K562 (cell line): ENCODE results near the gene TMEM273. TPM values are rescaled to one million over a fixed set of nuclear protein-coding genes. Genes with fewer than 3 reads are reported as not detected.
A peak's percentile ranks its signal among the peaks of the same experiment; 100 is the strongest.

ENCODE experiments used
- ATF1 ChIP-seq, 2 experiments: fragments of 450-650 bp in 1 of 2; IDR thresholded peaks; 2 replicates each; pipeline ENCODE4 v1.6.1; 2016; ENCODE audit warnings: missing compliant biosample characterization in 1 of 2, missing genetic modification characterization in 1 of 2
- HDAC1 ChIP-seq, 2 experiments: fragments of 450-650 bp; IDR thresholded peaks; 2 replicates each; pipeline ENCODE4 v1.6.1; 2016 to 2017; ENCODE audit warnings: inconsistent platforms in 1 of 2, mild to moderate bottlenecking in 1 of 2, moderate library complexity in 1 of 2
- HINFP ChIP-seq: fragments of 450-650 bp; conservative IDR thresholded peaks from 2 replicates; pipeline ENCODE4 v1.6.1; 2016; ENCODE audit warnings: missing genetic modification characterization, low read depth, mild to moderate bottlenecking, control low read depth, missing compliant biosample characterization
- KLF6 ChIP-seq: fragments of 250-450 bp; sonication (Bioruptor Pico); IDR thresholded peaks from 2 replicates; pipeline ENCODE4 v1.4.0; 2020; ENCODE audit warnings: mild to moderate bottlenecking, moderate library complexity, borderline replicate concordance
- MLLT1 ChIP-seq, 2 experiments: fragments of 450-650 bp; IDR thresholded peaks; 2 replicates each; pipeline ENCODE4 v1.6.1; 2016
- NUFIP1 ChIP-seq: fragments of 450-650 bp; IDR thresholded peaks from 2 replicates; pipeline ENCODE4 v1.6.1; 2018; ENCODE audit not compliant: partially characterized antibody
- PYGO2 ChIP-seq: fragments of 450-650 bp; IDR thresholded peaks from 2 replicates; pipeline ENCODE4 v1.6.1; 2016; ENCODE audit warnings: mild to moderate bottlenecking, missing genetic modification characterization, moderate library complexity, missing compliant biosample characterization
- SIX5 ChIP-seq, 2 experiments: IDR thresholded peaks; 2 replicates each; pipeline ENCODE4 v1.6.1; 2011; ENCODE audit warnings: low read length in 2 of 2, borderline replicate concordance in 1 of 2, low read depth in 1 of 2, mild to moderate bottlenecking in 1 of 2, moderate library complexity in 1 of 2; ENCODE audit not compliant: insufficient read depth in 1 of 2
- TFAP4 ChIP-seq: sonication (generic); formaldehyde crosslinking; IDR thresholded peaks from 2 replicates; pipeline ENCODE4 v1.8.0; 2022; ENCODE audit warnings: missing genetic modification reagents, mild to moderate bottlenecking, moderate library complexity, borderline replicate concordance
- YBX1 ChIP-seq: fragments of 450-650 bp; IDR thresholded peaks from 2 replicates; pipeline ENCODE4 v1.7.1; 2016; ENCODE audit warnings: mild to moderate bottlenecking
- polyA plus RNA-seq, 8 experiments: library from polyadenylated mRNA; depleted of rRNA in 4 of 8; stranded (reverse) in 5 of 8; unstranded in 3 of 8; fragments of >200 nt; fragmentation: Nextera tagmentation in 2 of 8; fragmentation: Illumina TruSeq in 1 of 8; extraction: Ambion mirVana in 2 of 8; extraction: Trizol in 1 of 8; gene quantifications; 2 replicates each; pipeline versions ENCODE4 v1.2.1 to v1.2.3, GENCODE V29; 2011 to 2014; ENCODE audit warnings: inconsistent platforms in 1 of 8, missing spikeins in 1 of 8
- total RNA-seq, 7 experiments: library from RNA; depleted of rRNA in 6 of 7; stranded (reverse); fragments of >200 nt in 6 of 7; fragmentation: Illumina TruSeq in 2 of 7; extraction: Trizol in 2 of 7; gene quantifications; 2 replicates each; pipeline versions ENCODE4 v1.2.1 to v1.2.3, GENCODE V29; 2011 to 2021; ENCODE audit warnings: low replicate concordance in 1 of 7
- TF ChIP-seq, protein P1 (sequence below), 2 experiments: fragments of 450-650 bp; IDR thresholded peaks; 2 replicates each; pipeline ENCODE4 v1.6.1; 2016; ENCODE audit warnings: mild to moderate bottlenecking in 2 of 2, borderline replicate concordance in 1 of 2, low read depth in 1 of 2, moderate library complexity in 1 of 2
- TF ChIP-seq, protein P2 (sequence below): fragments of 250-450 bp; sonication (Bioruptor Pico); IDR thresholded peaks from 2 replicates; pipeline ENCODE4 v1.4.0; 2020

The TMEM273 gene
- total and polyA plus RNA-seq, 9 of the 15 experiments (the other 6 are each of a cell fraction or from before 2014, with no cell fraction given) = 39.2 to 131 (median 95.6) TPM

- TF ChIP-seq TFAP4 (CRISPR knock-in tag) (peak; percentile 61; the same call in 1 of the 2 replicates), HDAC1 (IDR thresholded peaks at IDR 0.05) (0 out of 4 replicates have a peak, but pooled peaks of 1 of the 2 experiments have one; percentile 15), NUFIP1 (no peak), PYGO2 (no peak), HINFP (tag) (no peak), ATF1 (CRISPR knock-in tag; IDR thresholded peaks at IDR 0.05) (no peak), ATF1 (tag; IDR thresholded peaks at IDR 0.05) (peak; percentile 18; the same call in 1 of the 2 replicates), SIX5 (IDR thresholded peaks at IDR 0.05; ENCODE audit: borderline replicate concordance in 1 of 2, insufficient read depth in 1 of 2, low read depth in 1 of 2, low read length in 2 of 2) (no peak), KLF6 (CRISPR knock-in tag) (no peak), MLLT1 (IDR thresholded peaks at IDR 0.05) (peak in 1 of 2 experiments; percentile 41; a peak in 1 of 4 replicates), YBX1 (no peak)
- TF ChIP-seq, protein P1, sequence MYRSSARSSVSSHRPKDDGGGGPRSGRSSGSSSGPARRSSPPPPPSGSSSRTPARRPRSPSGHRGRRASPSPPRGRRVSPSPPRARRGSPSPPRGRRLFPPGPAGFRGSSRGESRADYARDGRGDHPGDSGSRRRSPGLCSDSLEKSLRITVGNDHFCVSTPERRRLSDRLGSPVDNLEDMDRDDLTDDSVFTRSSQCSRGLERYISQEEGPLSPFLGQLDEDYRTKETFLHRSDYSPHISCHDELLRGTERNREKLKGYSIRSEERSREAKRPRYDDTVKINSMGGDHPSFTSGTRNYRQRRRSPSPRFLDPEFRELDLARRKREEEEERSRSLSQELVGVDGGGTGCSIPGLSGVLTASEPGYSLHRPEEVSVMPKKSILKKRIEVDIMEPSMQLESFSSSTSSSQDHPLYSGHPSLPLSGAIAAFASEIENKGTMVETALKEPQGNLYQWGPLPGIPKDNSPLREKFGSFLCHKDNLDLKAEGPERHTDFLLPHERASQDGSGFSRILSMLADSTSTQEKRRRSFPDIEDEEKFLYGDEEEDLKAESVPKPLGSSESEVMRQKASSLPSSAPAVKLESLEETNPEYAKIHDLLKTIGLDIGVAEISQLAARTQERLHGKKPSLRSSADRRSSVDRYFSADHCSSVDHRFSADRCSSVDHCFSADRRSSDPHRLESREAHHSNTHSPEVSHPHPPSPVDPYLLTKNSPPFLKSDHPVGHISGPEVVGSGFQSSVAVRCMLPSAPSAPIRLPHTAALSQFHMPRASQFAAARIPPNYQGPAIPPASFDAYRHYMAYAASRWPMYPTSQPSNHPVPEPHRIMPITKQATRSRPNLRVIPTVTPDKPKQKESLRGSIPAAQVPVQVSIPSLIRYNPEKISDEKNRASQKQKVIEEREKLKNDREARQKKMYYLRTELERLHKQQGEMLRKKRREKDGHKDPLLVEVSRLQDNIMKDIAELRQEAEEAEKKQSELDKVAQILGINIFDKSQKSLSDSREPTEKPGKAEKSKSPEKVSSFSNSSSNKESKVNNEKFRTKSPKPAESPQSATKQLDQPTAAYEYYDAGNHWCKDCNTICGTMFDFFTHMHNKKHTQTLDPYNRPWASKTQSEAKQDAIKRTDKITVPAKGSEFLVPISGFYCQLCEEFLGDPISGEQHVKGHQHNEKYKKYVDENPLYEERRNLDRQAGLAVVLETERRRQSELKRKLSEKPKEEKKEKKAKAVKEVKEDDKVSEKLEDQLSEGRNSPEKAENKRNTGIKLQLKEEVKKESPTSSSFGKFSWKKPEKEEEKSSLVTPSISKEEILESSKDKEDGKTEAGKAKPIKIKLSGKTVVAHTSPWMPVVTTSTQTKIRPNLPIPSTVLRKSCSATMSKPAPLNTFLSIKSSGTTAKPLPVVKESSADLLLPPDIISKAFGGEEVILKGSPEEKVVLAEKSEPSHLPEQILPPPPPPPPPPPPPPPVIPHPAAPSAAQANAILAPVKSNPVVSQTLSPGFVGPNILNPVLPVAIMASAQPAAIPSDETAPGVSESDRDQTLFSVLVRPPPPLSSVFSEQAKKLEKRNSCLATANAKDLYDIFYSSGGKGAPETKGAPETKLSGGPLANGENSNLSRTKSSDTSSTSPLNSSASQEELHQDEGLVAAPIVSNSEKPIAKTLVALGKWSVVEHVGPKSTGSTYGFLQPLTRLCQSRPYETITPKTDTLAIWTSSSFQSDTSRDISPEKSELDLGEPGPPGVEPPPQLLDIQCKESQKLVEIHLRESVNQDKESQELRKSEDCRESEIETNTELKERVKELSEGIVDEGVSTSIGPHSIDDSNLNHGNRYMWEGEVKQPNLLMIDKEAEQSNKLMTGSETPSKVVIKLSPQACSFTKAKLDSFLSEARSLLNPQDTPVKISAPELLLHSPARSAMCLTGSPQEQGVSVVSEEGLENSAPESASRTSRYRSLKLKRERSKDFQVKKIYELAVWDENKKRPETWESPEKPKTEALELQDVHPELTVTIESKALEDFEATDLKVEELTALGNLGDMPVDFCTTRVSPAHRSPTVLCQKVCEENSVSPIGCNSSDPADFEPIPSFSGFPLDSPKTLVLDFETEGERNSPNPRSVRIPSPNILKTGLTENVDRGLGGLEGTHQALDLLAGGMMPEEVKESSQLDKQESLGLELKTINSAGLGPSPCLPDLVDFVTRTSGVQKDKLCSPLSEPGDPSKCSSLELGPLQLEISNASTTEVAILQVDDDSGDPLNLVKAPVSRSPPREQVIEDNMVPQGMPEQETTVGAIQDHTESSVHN (IDR thresholded peaks at IDR 0.05; ENCODE audit: borderline replicate concordance in 1 of 2, low read depth in 1 of 2) = no peak
- TF ChIP-seq, protein P2, sequence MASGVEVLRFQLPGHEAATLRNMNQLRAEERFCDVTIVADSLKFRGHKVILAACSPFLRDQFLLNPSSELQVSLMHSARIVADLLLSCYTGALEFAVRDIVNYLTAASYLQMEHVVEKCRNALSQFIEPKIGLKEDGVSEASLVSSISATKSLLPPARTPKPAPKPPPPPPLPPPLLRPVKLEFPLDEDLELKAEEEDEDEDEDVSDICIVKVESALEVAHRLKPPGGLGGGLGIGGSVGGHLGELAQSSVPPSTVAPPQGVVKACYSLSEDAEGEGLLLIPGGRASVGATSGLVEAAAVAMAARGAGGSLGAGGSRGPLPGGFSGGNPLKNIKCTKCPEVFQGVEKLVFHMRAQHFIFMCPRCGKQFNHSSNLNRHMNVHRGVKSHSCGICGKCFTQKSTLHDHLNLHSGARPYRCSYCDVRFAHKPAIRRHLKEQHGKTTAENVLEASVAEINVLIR = no peak
These were observed 23.5 kb downstream of the TMEM273 start (continued) for GRCh38 chr10:49164559-49165188.
